ENCODE results near the gene SCAMP1.
"Not testable (repeated sequence)": the region's sequence is repeated elsewhere in the genome, so short reads cannot be mapped to it uniquely, and the experiment has no call there.

The SCAMP1 gene

DNA sequence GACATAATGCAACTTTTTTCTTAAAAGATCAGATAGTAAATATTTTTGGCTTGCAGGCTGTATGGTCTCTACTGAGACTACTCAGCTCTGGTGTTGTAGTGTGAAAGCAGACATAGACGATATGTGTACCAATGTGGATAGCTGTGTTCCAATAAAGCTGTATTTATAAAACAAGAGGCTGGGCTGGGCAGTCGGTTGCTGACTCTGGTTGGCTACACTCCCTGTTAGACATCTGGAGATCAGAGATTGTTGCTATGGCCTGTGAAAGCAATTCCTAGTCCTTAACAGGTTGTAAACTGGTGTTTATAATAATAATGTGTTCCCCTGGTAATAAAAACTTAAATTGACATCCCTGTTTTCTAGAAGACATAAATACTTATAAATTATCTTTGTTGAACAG lies 24.4 kb upstream of the SCAMP1 start:
- peaks cover 4% of the 10 kb centered on the region; the same call in 1 of the 2 replicates for H3K4me1 ChIP-seq (ENCODE audit: control insufficient read depth, insufficient read depth, low read length)
- H3K9me3 ChIP-seq (ENCODE audit: control insufficient read depth, insufficient read depth, low read depth, low read length): peaks cover 17% of the 10 kb centered on the region
- peaks cover 17% of the 10 kb centered on the region; the same call in 1 of the 2 replicates for H3K27me3 ChIP-seq (ENCODE audit: control insufficient read depth, insufficient read depth, low read length)
- no peaks in the 10 kb centered on the region for H3K36me3 ChIP-seq (ENCODE audit: control insufficient read depth, insufficient read depth, low read length)
- no peak overlapping the region for H3K4me3 ChIP-seq (ENCODE audit: low read depth, low read length)
- H3K27ac ChIP-seq (ENCODE audit: low read depth, low read length): no peak overlapping the region
- no peak overlapping the region for H3K9ac ChIP-seq (ENCODE audit: low read length)

- Histone ChIP-seq H3K4me3 (ENCODE audit: low read depth, low read length) (no peak overlapping the region), H3K27me3 (ENCODE audit: control insufficient read depth, insufficient read depth, low read length) (peaks cover 21% of the 10 kb centered on the region; the same call in 1 of the 2 replicates), H3K9ac (ENCODE audit: low read length) (no peak overlapping the region), H3K4me1 (ENCODE audit: control insufficient read depth, insufficient read depth, low read length) (peaks cover 10% of the 10 kb centered on the region), H3K36me3 (ENCODE audit: control insufficient read depth, insufficient read depth, low read length) (no peaks in the 10 kb centered on the region), H3K27ac (ENCODE audit: low read depth, low read length) (no peak overlapping the region), H3K9me3 (ENCODE audit: control insufficient read depth, insufficient read depth, low read depth, low read length) (peaks cover 17% of the 10 kb centered on the region)
Measured at GRCh38 chr5:78336698-78337097, 23.7 kb upstream of the SCAMP1 start.

DNA sequence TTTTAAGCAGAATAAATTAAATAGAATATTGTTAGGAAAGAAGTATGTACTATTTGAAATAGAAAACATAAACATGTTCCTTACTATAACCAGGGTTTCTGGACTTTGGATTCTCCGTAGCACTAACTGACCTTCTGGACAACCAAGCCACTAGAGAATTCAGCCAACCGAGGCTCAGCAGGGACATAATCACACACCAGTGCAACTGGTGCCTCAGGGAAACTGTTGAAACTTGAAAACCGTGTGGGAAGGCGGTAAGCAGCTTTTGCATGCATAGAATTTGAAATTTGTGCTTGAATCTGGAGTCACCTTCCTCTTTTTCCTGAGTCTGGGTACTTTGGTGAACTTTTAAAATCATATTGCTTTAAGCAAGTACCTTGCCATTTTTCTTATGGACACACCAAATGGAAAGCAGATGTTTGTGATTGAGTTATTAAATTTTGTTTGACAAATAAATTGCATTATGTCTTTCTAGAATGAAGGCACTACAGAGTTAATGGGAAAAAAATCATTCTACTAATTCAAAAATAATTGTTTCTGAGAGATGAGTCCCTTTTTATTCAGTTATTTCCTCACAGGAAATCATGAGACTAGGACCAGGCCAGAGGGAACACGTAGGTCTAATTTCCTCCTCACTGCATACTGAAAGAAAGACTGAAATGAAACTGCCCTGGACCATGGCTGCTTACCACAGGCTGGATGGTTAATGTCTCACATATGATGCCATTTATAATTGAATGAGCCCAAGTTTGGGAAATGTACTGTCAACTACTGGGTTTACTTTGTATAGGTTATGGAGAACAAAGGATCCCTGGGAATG lies 20.6 kb upstream of the SCAMP1 start:
- Histone ChIP-seq H3K9me3 (ENCODE audit: control insufficient read depth, insufficient read depth, low read depth, low read length) (peaks cover 21% of the 10 kb centered on the region), H3K27me3 (ENCODE audit: control insufficient read depth, insufficient read depth, low read length) (peaks cover 31% of the 10 kb centered on the region; the same call in 1 of the 2 replicates), H3K36me3 (ENCODE audit: control insufficient read depth, insufficient read depth, low read length) (no peaks in the 10 kb centered on the region), H3K9ac (ENCODE audit: low read length) (no peak overlapping the region), H3K27ac (ENCODE audit: low read depth, low read length) (no peak overlapping the region), H3K4me1 (ENCODE audit: control insufficient read depth, insufficient read depth, low read length) (peaks cover 9% of the 10 kb centered on the region), H3K4me3 (ENCODE audit: low read depth, low read length) (no peak overlapping the region)

- peaks cover 17% of the 10 kb centered on the region for H3K4me1 ChIP-seq (ENCODE audit: control insufficient read depth, insufficient read depth, low read length)
- peaks cover 31% of the 10 kb centered on the region; the same call in 1 of the 2 replicates for H3K27me3 ChIP-seq (ENCODE audit: control insufficient read depth, insufficient read depth, low read length)
- H3K36me3 ChIP-seq (ENCODE audit: control insufficient read depth, insufficient read depth, low read length): no peaks in the 10 kb centered on the region
- H3K4me3 ChIP-seq (ENCODE audit: low read depth, low read length): no peak overlapping the region
- H3K27ac ChIP-seq (ENCODE audit: low read depth, low read length): no peak overlapping the region
- H3K9me3 ChIP-seq (ENCODE audit: control insufficient read depth, insufficient read depth, low read depth, low read length): peaks cover 21% of the 10 kb centered on the region
- no peak overlapping the region for H3K9ac ChIP-seq (ENCODE audit: low read length)
Measured at GRCh38 chr5:78341440-78341839, 19.0 kb upstream of the SCAMP1 start.

DNA sequence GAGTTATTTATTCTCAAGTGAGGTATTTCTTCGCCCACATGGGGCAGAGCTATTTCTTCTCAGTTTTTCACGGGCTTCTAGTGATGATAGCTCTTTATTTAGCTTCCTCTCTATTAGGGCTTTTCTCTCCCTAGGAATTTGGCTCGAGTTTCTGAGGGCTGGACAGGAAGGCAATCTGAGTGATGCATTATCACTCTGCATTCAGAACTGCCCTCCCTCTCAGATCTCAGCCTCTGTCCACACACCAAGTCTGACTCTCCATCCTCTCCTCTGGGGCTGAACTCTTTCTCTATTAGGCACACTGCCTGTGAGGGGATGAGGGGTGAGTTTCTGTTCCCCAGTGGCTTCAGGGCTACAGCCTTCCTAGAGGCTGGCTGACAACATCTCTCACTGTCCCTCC lies 14.9 kb upstream of the SCAMP1 start:
- H3K4me3 ChIP-seq (ENCODE audit: low read depth, low read length): no peak overlapping the region
- no peaks in the 10 kb centered on the region for H3K36me3 ChIP-seq (ENCODE audit: control insufficient read depth, insufficient read depth, low read length)
- no peak overlapping the region for H3K9ac ChIP-seq (ENCODE audit: low read length)
- peaks cover 20% of the 10 kb centered on the region; the same call in 1 of the 2 replicates for H3K27me3 ChIP-seq (ENCODE audit: control insufficient read depth, insufficient read depth, low read length)
- H3K4me1 ChIP-seq (ENCODE audit: control insufficient read depth, insufficient read depth, low read length): peaks cover 20% of the 10 kb centered on the region
- H3K27ac ChIP-seq (ENCODE audit: low read depth, low read length): no peak overlapping the region
- H3K9me3 ChIP-seq (ENCODE audit: control insufficient read depth, insufficient read depth, low read depth, low read length): peaks cover 4% of the 10 kb centered on the region

DNA sequence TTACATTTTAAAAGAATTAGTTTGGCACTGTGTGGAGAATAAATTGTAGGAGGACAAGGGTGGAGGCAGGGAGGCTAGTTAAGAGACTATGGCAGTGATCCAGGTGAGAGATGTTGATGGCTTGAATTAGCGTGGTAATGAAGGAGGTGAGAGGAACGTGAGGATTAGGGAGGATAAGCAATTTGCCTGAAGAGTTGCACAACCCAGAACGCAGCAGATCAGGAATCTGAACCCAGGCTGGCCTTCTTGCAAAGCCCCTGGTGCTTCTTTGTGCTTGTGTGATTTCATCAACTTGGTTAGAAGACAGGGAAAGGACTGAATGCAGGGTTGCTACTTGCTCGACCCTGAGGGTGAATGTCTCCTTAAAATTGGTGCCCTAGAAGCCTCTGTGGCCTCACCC lies 6.9 kb upstream of the SCAMP1 start:
- Histone ChIP-seq H3K4me1 (ENCODE audit: control insufficient read depth, insufficient read depth, low read length) (no peaks in the 10 kb centered on the region), H3K9ac (ENCODE audit: low read length) (no peak overlapping the region), H3K9me3 (ENCODE audit: control insufficient read depth, insufficient read depth, low read depth, low read length) (no peaks in the 10 kb centered on the region), H3K27me3 (ENCODE audit: control insufficient read depth, insufficient read depth, low read length) (no peaks in the 10 kb centered on the region), H3K27ac (ENCODE audit: low read depth, low read length) (no peak overlapping the region), H3K36me3 (ENCODE audit: control insufficient read depth, insufficient read depth, low read length) (no peaks in the 10 kb centered on the region), H3K4me3 (ENCODE audit: low read depth, low read length) (no peak overlapping the region)

DNA sequence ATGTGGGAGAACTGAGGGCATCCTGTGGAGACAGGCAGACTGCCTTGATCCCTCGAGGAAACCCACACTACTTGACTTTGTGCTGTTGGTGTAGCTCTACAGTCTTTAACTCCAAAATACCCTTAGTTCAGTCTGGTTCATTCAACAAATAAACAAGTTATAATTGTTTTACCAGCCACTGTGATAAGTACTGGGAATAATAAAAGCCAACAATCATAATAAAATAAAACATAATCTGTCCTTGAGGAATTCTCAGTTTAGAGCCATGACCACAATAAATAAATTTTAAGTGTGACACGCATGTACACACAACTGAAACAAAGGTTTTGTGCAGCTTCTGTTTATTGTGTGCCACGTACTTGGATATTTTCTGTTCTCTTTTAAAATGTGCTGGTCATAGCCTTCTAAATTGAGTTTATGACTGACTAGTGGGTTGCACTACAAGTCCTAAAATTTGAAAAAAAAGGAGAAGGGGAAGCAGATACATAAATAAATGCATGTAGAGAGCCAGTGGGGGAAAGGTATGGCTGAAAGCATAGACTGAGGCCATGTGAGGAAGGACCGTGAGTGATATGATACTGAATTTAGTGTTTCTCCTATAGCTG lies 6.2 kb upstream of the SCAMP1 start:
- Histone ChIP-seq H3K9ac (ENCODE audit: low read length) (no peak overlapping the region), H3K36me3 (ENCODE audit: control insufficient read depth, insufficient read depth, low read length) (no peaks in the 10 kb centered on the region), H3K9me3 (ENCODE audit: control insufficient read depth, insufficient read depth, low read depth, low read length) (no peaks in the 10 kb centered on the region), H3K4me3 (ENCODE audit: low read depth, low read length) (no peak overlapping the region), H3K4me1 (ENCODE audit: control insufficient read depth, insufficient read depth, low read length) (no peaks in the 10 kb centered on the region), H3K27ac (ENCODE audit: low read depth, low read length) (no peak overlapping the region), H3K27me3 (ENCODE audit: control insufficient read depth, insufficient read depth, low read length) (no peaks in the 10 kb centered on the region)

- no peaks in the 10 kb centered on the region for H3K36me3 ChIP-seq (ENCODE audit: control insufficient read depth, insufficient read depth, low read length)
- no peak overlapping the region for H3K9ac ChIP-seq (ENCODE audit: low read length)
- H3K9me3 ChIP-seq (ENCODE audit: control insufficient read depth, insufficient read depth, low read depth, low read length): no peaks in the 10 kb centered on the region
- no peak overlapping the region for H3K27ac ChIP-seq (ENCODE audit: low read depth, low read length)
- no peaks in the 10 kb centered on the region for H3K27me3 ChIP-seq (ENCODE audit: control insufficient read depth, insufficient read depth, low read length)
- no peak overlapping the region for H3K4me3 ChIP-seq (ENCODE audit: low read depth, low read length)
- peaks cover 3% of the 10 kb centered on the region; the same call in 1 of the 2 replicates for H3K4me1 ChIP-seq (ENCODE audit: control insufficient read depth, insufficient read depth, low read length)
Measured at GRCh38 chr5:78355561-78355960, 4.9 kb upstream of the SCAMP1 start.

- Histone ChIP-seq H3K27ac (ENCODE audit: low read depth, low read length) (peak overlapping the region; percentile 91; the same call in 1 of the 2 replicates), H3K9ac (ENCODE audit: low read length) (peak overlapping the region; percentile 98), H3K4me3 (ENCODE audit: low read depth, low read length) (peak overlapping the region; percentile 99)
- not testable (repeated sequence) for H3K9me3 ChIP-seq (ENCODE audit: control insufficient read depth, insufficient read depth, low read depth, low read length); H3K4me1 ChIP-seq (ENCODE audit: control insufficient read depth, insufficient read depth, low read length); H3K36me3 ChIP-seq (ENCODE audit: control insufficient read depth, insufficient read depth, low read length); H3K27me3 ChIP-seq (ENCODE audit: control insufficient read depth, insufficient read depth, low read length)
Measured at GRCh38 chr5:78359455-78359830, 974 bp upstream of the SCAMP1 start.

GRCh38 chr5:78360674-78360923 lies 182 bp downstream of the SCAMP1 start:
- Histone ChIP-seq H3K36me3 (ENCODE audit: control insufficient read depth, insufficient read depth, low read length) (no peaks in the 10 kb centered on the region), H3K4me1 (ENCODE audit: control insufficient read depth, insufficient read depth, low read length) (peaks cover 3% of the 10 kb centered on the region; the same call in 1 of the 2 replicates), H3K4me3 (ENCODE audit: low read depth, low read length) (peak overlapping the region; percentile 99), H3K27me3 (ENCODE audit: control insufficient read depth, insufficient read depth, low read length) (no peaks in the 10 kb centered on the region), H3K27ac (ENCODE audit: low read depth, low read length) (peak overlapping the region; percentile 16; the same call in 1 of the 2 replicates), H3K9ac (ENCODE audit: low read length) (peak overlapping the region; percentile 98), H3K9me3 (ENCODE audit: control insufficient read depth, insufficient read depth, low read depth, low read length) (no peaks in the 10 kb centered on the region)

GRCh38 chr5:78360924-78361630 lies 660 bp downstream of the SCAMP1 start:
- no peaks in the 10 kb centered on the region for H3K9me3 ChIP-seq (ENCODE audit: control insufficient read depth, insufficient read depth, low read depth, low read length)
- H3K27me3 ChIP-seq (ENCODE audit: control insufficient read depth, insufficient read depth, low read length): no peaks in the 10 kb centered on the region
- peak overlapping the region; percentile 99 for H3K4me3 ChIP-seq (ENCODE audit: low read depth, low read length)
- H3K9ac ChIP-seq (ENCODE audit: low read length): peak overlapping the region; percentile 98
- peak overlapping the region; percentile 16; the same call in 1 of the 2 replicates for H3K27ac ChIP-seq (ENCODE audit: low read depth, low read length)
- H3K36me3 ChIP-seq (ENCODE audit: control insufficient read depth, insufficient read depth, low read length): no peaks in the 10 kb centered on the region
- H3K4me1 ChIP-seq (ENCODE audit: control insufficient read depth, insufficient read depth, low read length): peaks cover 3% of the 10 kb centered on the region; the same call in 1 of the 2 replicates

All from HUES6 (cell line).